ENCODE data around the gene ATAD2B.

The ATAD2B gene

DNA sequence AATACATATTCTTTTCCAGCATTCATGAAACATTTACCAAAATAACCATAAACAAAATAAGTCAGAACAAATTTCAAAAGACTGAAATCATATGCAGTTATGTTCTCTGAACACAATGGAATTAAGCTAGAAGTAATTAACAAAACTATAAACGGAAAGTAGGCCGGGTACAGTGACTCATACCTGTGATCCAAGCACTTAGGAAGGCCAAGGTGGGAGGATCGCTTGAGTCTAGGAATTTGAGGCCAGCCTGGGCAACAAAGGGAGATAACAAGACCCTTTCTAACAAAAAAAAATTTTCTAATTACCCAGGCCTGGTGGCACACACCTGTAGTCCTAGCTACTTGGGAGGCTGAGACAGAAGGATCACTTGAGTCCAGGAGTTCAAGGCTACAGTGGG is 14.9 kb downstream of the ATAD2B start:
- no peak for DNase-seq (ENCODE audit: low read depth)

- no peak for DNase-seq (ENCODE audit: low read depth)
Measured at GRCh38 chr2:23905155-23905554, 21.8 kb downstream of the ATAD2B start.

- DNase-seq (ENCODE audit: low read depth), result peak; percentile 48
Measured at GRCh38 chr2:23904692-23905091, 22.2 kb downstream of the ATAD2B start.

DNA sequence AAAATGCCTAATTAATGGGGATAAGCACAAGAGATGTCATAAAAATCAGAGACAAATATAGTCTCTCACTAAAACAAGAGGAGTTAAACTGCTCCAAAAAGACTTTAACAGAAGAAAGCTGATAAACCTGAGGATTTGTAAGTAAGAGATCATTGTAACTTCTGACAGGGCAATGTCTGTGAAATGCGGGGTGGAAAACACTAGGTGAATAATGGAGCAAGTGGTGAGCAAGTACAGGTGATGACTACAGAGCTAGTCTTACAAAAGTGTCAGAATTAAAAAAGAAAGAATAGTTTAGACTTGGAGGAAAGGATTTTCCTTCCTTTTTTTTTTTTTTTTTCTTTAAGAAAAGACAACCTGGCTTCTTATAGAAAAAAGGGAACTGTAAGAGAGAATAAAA is 22.7 kb downstream of the ATAD2B start:
- DNase-seq (ENCODE audit: low read depth), result no peak

- no peak for DNase-seq (ENCODE audit: low read depth)
Measured at GRCh38 chr2:23903034-23903433, 23.9 kb downstream of the ATAD2B start.

DNA sequence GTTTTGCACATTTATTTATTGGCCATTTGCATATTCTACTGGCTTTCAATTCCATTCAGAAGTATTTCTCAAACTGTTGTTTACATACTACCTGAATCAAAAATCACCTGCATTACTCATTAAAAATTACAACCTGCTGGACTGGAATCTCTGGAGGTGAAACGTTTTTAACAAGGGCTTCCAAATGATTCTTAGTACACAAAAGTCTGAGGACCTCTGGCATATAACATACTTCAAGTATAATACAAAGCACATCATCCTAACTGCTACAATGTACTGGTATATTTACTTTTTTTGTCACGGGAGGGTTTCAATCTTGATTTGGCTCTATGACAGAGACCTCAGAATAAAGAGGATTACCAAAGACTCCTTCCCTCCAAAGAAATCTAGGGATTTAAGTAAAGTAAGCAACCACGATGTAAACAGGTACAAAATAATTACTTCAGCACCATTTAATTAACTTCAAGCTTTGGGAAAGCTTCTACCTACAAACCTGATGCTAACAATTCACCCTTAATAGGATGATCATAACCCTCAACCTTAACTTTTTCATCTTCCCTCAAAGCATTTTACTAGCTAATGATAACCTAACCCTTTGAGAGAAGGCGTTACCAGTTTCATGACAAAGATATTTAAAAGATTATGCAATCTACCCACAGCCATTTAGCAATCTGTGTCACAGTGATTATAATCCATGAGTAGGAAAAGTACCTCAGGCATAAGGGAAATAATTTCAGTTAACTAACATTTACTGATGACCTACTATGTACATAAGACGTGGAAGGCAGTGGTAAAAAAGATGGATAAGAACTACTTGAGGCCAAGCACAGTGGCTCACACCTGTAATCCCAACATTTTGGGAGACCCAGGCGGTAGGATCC is 24.7 kb downstream of the ATAD2B start:
- DNase-seq (ENCODE audit: low read depth), result peak; percentile 57

DNA sequence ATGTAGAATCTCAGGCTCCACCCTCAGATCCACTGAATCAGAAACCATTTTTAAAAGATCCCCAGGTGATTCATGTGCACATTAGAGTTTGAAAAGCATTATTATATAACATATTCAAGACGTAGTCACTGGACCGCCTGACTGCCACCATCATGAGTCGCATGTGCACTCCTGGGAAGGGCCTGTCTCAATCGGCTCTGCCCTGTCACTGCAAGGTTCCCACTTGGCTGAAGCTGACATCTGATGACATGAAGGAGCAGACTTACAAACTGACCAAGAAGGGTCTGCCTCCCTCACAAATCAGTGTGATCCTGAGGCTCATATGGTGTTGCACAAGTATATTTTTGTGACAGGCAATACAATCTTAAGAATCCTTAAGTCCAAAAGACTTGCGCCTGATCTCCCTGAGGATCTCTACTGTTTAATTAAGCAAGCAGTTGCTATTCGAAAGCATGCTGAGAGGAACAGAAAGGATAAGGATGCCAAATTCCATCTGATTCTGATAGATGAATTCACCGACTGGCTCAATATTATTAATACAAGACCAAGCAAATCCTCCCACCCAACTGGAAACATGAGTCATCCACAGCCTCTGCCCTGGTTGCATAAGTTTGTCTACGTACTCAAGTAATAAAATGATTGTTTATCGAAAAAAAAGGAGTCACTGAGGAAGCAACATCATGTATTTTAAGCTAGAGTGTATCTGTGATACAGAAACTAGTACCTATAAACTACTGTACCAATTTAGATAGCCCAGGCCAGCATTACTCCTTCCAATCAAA is 26.2 kb downstream of the ATAD2B start:
- peak; percentile 58 for DNase-seq (ENCODE audit: low read depth)

- no peak for DNase-seq (ENCODE audit: low read depth)
Measured at GRCh38 chr2:23900133-23900532, 26.8 kb downstream of the ATAD2B start.

DNA sequence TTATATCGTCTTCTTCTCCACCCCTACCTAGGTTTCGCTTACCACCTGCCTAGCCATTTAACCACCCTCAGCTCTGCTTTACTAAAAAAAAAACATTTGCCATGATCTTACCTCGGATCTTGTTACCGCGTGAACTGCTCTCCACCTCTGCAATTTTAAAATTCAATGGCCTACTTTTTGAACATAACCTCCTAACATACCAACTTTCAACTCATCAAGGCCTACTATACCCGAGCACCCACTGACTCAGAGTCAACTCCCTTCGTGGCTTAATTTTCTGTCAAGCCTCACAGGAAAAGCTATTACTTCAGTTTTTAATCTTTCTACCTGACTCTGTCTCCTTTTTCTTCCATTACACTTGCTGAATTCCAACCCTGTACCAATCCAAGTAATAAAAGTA is 55.7 kb downstream of the ATAD2B start:
- DNase-seq (ENCODE audit: low read depth), result no peak

GRCh38 chr2:23867449-23867848 is 59.5 kb downstream of the ATAD2B start:
- no peak for DNase-seq (ENCODE audit: low read depth)

DNA sequence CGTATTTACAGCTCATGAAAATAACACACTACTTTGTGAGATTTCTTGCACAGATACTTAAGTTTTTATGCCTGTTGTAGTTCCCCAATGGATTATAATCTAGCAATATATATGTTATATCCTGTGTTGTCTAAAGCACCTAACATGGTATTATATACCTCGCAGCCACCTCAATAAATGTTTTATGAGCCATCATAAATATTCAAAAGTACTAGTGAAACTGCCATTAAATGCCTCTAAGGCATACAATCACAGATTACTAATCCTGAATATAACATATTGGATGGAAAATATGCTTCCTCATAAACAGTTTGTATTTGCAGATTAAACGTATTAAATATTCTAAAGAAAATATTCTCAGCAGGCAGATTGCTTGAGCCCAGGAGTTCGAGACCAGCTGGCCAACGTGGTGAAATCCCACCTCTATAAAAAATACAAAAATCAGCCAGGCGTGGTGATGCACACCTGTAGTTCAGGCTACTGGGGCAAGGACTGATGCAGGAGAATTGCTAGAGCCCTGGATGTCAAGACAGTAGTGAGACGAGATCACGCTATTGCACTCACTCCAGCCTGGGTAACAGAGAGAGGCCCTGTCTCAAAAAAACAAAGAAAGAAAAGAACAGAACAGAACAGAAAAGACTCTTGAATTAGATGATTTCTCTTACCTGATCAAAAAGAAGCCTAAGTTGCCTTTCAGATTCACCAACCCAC is 64.1 kb downstream of the ATAD2B start:
- DNase-seq (ENCODE audit: low read depth), result no peak

- no peak for DNase-seq (ENCODE audit: low read depth)
Measured at GRCh38 chr2:23861952-23862351, 65.0 kb downstream of the ATAD2B start.

GRCh38 chr2:23859983-23860382 is 66.9 kb downstream of the ATAD2B start:
- DNase-seq (ENCODE audit: low read depth), result peak; percentile 35

- DNase-seq (ENCODE audit: low read depth), result no peak
Measured at GRCh38 chr2:23859234-23859633, 67.7 kb downstream of the ATAD2B start.

- DNase-seq (ENCODE audit: low read depth), result no peak
Measured at GRCh38 chr2:23850564-23851256, 76.2 kb downstream of the ATAD2B start.

GRCh38 chr2:23844905-23845304 is 82.0 kb downstream of the ATAD2B start:
- no peak for DNase-seq (ENCODE audit: low read depth)

DNA sequence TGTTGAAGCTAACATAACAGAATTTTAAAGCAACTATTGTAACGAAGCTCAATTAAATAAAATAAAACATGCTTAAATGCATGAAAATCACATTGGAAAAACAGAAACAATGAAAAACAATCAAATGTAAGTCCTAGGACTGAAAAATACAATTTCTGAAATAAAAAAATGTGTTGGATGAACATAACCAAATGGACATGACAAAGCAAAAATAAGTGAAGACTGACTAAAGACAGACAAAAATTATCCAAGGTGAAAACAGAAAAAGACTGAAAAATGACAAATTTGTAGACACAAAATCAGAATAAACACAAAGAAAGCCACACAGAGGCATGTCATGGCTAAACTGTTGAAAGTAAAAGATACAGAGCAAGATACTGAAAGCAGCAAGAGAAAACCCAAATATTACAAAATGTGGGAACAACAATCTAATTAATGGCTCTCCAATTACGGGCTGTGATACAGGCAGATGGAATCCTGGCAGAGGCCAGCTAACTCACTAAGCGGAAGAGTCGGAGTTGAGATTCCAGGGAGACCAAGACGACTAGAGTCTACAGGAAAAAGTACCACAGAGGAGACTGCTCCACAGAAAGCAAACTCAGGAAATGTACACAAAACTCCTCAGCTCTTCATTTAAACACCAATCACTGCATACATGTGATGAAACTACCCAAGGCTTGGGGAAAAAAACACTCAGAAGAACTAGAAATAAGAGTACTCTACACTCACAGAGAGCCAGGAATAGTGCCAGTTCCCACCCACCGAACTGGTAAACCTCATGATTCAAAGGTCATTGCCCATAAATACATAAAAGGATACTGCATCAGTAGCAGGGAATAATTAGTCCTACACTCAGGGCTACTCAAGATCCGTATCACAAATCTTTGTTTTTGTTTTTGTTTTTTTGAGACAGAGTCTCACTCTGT is 83.6 kb downstream of the ATAD2B start:
- no peak for DNase-seq (ENCODE audit: low read depth)

GRCh38 chr2:23839919-23840578 is 86.9 kb downstream of the ATAD2B start:
- DNase-seq (ENCODE audit: low read depth), result no peak

DNA sequence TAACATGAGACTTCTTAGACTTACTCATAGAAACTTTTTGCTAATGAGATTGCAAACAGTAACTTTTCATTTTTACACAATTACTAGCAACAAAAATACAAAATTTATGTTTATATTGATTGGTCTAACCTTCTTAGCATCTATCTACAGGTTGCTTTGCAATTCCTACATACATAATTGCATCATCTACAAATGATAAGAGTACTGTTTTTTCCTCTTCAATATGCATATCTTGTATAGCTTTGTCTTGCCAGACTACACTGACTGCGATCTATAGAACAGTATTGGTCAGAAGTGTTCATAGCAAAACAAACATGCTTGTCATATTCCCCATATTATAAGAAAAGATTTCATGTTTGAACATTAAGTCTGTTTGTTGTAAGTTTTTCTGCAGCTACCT is 87.9 kb downstream of the ATAD2B start:
- no peak for DNase-seq (ENCODE audit: low read depth)

DNA sequence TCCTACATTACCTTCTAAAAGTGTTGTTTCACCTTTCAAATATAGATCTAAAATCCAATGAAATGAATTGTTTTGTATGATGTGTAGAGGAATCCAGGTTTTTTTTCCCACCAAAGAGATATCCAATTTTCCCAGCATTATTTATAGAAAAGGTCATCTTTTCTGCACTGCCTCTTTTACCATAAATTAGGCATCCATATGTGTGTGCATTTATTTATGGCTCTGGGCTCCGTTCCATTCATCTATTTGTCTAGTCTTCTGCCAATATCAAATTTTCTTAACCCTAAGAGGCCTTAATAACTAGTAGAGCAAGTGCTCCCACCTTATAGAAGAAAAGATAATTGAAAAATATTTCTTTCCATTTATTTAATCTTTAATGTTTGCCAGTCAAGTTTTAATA is 88.3 kb downstream of the ATAD2B start:
- DNase-seq (ENCODE audit: low read depth), result no peak
